ENCODE data around the gene LRRC57. TPM values are rescaled to one million over a fixed set of nuclear protein-coding genes. Genes with fewer than 3 reads are reported as not detected.

LRRC57 gene
- 10 to 100 TPM in 2 of 4 donors, 1 to 10 TPM in 2; 6.0 to 15.4 (median 10.0) TPM for total RNA-seq

- Histone ChIP-seq H3K4me3 (peak within 1 kb of the TSS; percentile 79 to 100 (median 88)), H3K27ac (peak within 1 kb of the TSS; percentile 84 to 95 (median 90)), H3K9me3 (no peaks in the 10 kb centered on the region), H3K36me3 (peaks cover 5 to 25% of the 10 kb centered on the region in 2 donors), H3K4me1 (peaks cover 27 to 30% of the 10 kb centered on the region in 2 donors), H3K27me3 (no peaks in the 10 kb centered on the region)
- ATAC-seq (peak; percentile 87 to 92), DNase-seq (peak; percentile 70 to 74)
- intact Hi-C loops (cut with DNase I; ENCODE audit: low total_unique reads) (loop anchor here (1.0 to 5.0 kb wide), 3 partner anchors 27 to 102 kb away; partner anchors contain the start of genes SNAP23 and STARD9), in situ Hi-C loops (cut with MboI; ENCODE audit: low sequenced_read_pairs in 4 of 4) (loop anchor here in 1 of 4 donors (10.0 kb wide), 1 partner anchor 96 kb away; no protein-coding TSS in a partner anchor)
- peak; percentile 80 to 82 for TF ChIP-seq POLR2A (IDR thresholded peaks at IDR 0.05)
- peak in 1 of 5 experiments; percentile 27 for TF ChIP-seq CTCF (IDR thresholded peaks at IDR 0.05 in 4 of 5, conservative IDR thresholded peaks at IDR 0.05 in 1 of 5)
Measured at GRCh38 chr15:42548249-42549031, at the start of gene LRRC57, which contains the start of gene HAUS2. Gene LRRC57, minus strand, starts transcription at chr15:42548793. Its CDS starts 359 bp downstream, at chr15:42548434. Gene HAUS2, plus strand, starts transcription at chr15:42548838. Its CDS starts 35 bp downstream, at chr15:42548873.

GRCh38 chr15:42595626-42596240 is 47.1 kb upstream of the LRRC57 start:
- no peak for DNase-seq
- in situ Hi-C loops (cut with MboI; ENCODE audit: low sequenced_read_pairs in 4 of 4) (no loop called here), intact Hi-C loops (cut with DNase I; ENCODE audit: low total_unique reads) (no loop called here)
- TF ChIP-seq POLR2A (IDR thresholded peaks at IDR 0.05) (no peak), CTCF (IDR thresholded peaks at IDR 0.05 in 4 of 5, conservative IDR thresholded peaks at IDR 0.05 in 1 of 5) (no peak)
- no peaks in the 10 kb centered on the region for H3K27me3 ChIP-seq
- no peaks in the 10 kb centered on the region for H3K9me3 ChIP-seq
- no peak overlapping the region for H3K27ac ChIP-seq
- peaks cover 4 to 8% of the 10 kb centered on the region in 2 donors for H3K4me1 ChIP-seq
- ATAC-seq = no peak
- no peaks in the 10 kb centered on the region for H3K36me3 ChIP-seq
- H3K4me3 ChIP-seq = no peak overlapping the region

GRCh38 chr15:42594095-42594494 is 45.5 kb upstream of the LRRC57 start:
- peaks cover 4 to 8% of the 10 kb centered on the region in 2 donors for H3K4me1 ChIP-seq
- no peak for TF ChIP-seq CTCF (IDR thresholded peaks at IDR 0.05 in 4 of 5, conservative IDR thresholded peaks at IDR 0.05 in 1 of 5)
- no peak for TF ChIP-seq POLR2A (IDR thresholded peaks at IDR 0.05)
- peak overlapping the region; percentile 67 to 76 (median 70) for H3K27ac ChIP-seq
- no peak overlapping the region for H3K4me3 ChIP-seq
- no peaks in the 10 kb centered on the region for H3K36me3 ChIP-seq
- no peaks in the 10 kb centered on the region for H3K27me3 ChIP-seq
- DNase-seq (no peak), ATAC-seq (no peak)
- no peaks in the 10 kb centered on the region for H3K9me3 ChIP-seq
- in situ Hi-C loops (cut with MboI; ENCODE audit: low sequenced_read_pairs in 4 of 4) = no loop called here
- intact Hi-C loops (cut with DNase I; ENCODE audit: low total_unique reads) = no loop called here

- DNase-seq (peak; percentile 32 to 54), ATAC-seq (peak; percentile 87 to 89)
- TF ChIP-seq POLR2A (IDR thresholded peaks at IDR 0.05) = no peak
- TF ChIP-seq CTCF (IDR thresholded peaks at IDR 0.05 in 4 of 5, conservative IDR thresholded peaks at IDR 0.05 in 1 of 5) = no peak
- H3K27ac ChIP-seq = peak overlapping the region; percentile 67 to 76 (median 70)
- H3K27me3 ChIP-seq = no peaks in the 10 kb centered on the region
- no peaks in the 10 kb centered on the region for H3K36me3 ChIP-seq
- intact Hi-C loops (cut with DNase I; ENCODE audit: low total_unique reads) = no loop called here
- H3K4me1 ChIP-seq = peaks cover 4 to 11% of the 10 kb centered on the region in 2 donors
- H3K4me3 ChIP-seq = no peak overlapping the region
- no peaks in the 10 kb centered on the region for H3K9me3 ChIP-seq
- in situ Hi-C loops (cut with MboI; ENCODE audit: low sequenced_read_pairs in 4 of 4) = no loop called here
Measured at GRCh38 chr15:42593143-42593542, 44.5 kb upstream of the LRRC57 start.

Measured in gastrocnemius medialis (tissue), 4 donors.